Head of caudate nucleus (tissue), 42 donors: ENCODE results near the gene ZPR1.
"Not testable (repeated sequence)": the region's sequence is repeated elsewhere in the genome, so short reads cannot be mapped to it uniquely, and the experiment has no call there.

Experiments used
- DNase-seq, 42 donors: peaks; one replicate each; pipeline versions ENCODE4 v3.0.0 to v3.0.0-alpha.2; 2020 to 2021; ENCODE audit warnings: mixed read lengths in 7 of 42
- intact Hi-C: fragments of 100-400 bp; cut with DNase I; formaldehyde crosslinking; loops from one replicate; pipeline ENCODE4 v1.15.0; 2022

ZPR1 gene, protein sequence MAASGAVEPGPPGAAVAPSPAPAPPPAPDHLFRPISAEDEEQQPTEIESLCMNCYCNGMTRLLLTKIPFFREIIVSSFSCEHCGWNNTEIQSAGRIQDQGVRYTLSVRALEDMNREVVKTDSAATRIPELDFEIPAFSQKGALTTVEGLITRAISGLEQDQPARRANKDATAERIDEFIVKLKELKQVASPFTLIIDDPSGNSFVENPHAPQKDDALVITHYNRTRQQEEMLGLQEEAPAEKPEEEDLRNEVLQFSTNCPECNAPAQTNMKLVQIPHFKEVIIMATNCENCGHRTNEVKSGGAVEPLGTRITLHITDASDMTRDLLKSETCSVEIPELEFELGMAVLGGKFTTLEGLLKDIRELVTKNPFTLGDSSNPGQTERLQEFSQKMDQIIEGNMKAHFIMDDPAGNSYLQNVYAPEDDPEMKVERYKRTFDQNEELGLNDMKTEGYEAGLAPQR

DNA sequence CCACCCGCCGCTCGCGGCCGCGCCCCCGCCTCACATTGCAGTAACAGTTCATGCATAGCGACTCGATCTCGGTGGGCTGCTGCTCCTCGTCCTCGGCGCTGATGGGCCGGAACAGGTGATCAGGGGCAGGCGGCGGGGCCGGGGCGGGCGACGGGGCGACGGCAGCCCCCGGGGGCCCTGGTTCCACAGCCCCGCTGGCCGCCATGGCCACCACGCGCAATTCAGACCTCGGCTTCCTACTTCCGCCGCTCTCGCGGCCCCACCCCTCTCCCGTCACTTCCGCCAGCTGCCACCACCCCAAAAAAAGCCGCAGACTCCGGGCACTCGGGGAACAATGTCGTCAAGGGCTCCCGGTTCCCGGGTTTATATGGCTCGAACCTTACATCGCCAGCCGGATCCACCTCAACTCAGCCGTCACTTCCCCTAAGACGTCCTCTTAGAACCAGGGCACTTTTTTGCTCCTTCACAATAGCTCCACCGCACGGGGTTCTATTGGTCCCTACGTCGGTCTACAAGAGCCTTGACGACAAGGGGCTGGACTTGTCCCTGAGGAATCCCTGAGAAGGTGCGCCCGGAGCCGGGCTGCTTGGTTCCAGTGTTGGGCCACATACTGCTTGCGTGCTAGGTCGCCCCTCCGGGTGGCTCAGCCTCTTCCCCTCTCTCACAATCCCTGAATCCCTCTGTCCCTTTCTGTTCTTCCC is at the start of gene ZPR1:
Gene ZPR1, minus strand, starts transcription at position 238 of the 701 bp plus-strand sequence. Its CDS starts 33 bp downstream, at position 205.
- DNase-seq = peak; percentile 77 to 95 (median 89)
- intact Hi-C loops = loop anchor here (2.0 to 5.0 kb wide), 2 partner anchors 321 to 444 kb away; partner anchors contain the start of genes PCSK7 and RNF214

DNA sequence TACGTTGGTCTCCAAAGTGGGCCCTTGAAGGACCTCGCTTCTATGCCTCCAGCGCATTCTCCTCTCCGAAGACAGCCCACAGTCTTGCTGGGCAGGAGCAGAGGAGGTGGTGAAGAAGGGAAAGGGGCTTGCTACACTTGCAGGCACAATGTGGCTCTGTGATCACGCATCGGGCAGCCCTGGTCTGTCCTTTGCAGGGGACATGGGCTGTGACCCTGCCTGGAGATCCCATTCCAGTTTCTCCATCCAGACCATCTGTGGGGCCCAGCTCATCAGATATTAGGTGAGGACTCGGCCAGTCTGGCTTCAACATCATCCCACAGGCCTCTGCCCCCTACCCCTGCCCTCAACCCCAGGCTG is 48.8 kb upstream of the ZPR1 start:
- intact Hi-C loops = no loop called here
- no peak for DNase-seq

DNA sequence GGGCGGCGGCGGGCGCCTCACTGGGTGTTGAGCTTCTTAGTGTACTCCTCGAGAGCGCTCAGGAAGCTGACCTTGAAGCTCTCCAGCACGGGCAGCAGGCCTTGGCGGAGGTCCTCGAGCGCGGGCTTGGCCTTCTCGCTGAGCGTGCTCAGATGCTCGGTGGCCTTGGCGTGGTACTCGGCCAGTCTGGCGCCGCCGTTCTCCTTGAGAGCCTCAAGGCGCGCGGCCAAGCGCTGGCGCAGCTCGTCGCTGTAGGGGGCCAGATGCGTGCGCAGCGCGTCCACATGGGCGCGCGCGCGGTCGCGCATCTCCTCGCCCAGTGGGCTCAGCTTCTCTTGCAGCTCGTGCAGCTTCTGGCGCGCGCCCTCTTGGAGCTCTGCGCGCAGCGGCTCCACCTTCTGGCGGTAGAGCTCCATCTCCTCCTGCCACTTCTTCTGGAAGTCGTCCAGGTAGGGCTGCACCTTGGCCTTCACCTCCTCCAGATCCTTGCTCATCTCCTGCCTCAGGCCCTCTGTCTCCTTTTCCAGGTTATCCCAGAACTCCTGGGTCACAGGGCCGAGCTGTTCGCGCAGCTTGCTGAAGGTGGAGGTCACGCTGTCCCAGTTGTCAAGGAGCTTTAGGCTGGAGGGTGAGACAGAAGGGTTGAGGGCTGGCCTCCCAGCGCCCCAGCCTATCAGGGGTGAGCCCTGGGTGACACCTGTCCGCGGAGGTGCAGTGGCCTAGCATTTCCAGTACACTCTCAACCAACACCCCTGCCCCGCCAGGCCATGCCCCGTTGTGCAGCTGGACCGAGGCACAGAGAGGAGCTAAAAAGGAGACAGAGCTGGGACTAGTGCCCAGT is 48.2 kb upstream of the ZPR1 start:
- intact Hi-C loops = no loop called here
- DNase-seq = peak; percentile 65 to 95 (median 87)

DNA sequence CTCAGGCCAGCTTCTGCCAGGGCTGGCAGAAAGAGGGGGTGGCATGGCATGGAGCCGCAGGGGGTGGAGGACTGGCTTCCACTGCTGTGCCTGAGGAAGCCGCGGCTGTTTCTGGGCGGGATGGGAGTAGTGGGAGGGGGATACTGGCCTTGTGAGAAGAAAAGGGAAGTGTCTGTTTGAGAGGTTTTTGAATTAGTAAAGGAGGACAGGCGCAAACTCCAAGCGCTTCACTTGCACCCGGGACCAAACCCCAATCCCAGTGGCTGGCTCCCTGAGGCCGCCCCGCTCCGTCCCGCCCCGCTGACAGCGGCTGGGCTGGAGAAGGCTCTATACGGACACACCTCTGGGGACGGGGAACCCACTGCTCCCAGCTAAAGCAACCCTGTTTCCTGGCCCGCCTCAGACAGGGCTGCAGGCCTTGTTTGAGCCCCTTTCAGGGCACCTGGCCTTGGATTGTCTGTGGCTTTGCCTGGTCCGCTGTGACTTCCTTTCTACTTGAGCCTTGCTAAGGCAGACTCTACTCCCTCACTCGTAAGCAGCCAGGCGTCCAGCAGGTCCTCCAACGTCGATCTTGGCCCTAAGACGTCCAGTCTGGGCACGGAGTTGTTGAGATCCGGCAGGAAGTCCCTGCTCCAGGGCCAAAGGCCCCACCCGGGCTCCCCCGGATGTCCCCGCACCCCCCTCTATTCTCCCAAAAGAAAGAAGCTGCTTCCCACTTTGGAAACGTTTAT is 47.4 kb upstream of the ZPR1 start:
- intact Hi-C loops = no loop called here

DNA sequence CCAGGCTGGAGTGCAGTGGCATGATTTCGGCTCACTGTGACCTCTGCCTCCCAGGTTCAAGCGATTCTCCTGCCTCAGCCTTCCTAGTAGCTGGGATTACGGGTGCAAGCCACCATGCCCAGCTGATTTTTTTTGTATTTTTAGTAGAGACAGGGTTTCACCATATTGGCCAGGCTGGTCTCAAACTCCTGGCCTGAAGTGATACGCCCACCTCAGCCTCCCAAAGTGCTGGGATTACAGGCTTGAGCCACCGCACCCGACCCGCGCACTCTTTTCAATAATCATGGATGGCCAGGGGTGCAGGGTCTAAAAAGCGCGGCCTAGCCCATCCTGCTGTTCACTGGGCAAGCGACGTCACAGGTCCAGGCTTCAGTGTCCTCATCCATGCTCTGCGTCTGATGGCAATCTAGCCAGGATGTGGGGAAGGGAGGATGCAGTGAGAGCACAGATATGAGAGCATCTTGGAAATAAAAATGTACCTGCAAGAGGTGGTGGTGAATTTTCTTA is 46.8 kb upstream of the ZPR1 start:
- DNase-seq, intact Hi-C loops: not testable (repeated sequence)

More for the DNA sequence above, 47.4 kb upstream of the ZPR1 start:
- no peak for DNase-seq

DNA sequence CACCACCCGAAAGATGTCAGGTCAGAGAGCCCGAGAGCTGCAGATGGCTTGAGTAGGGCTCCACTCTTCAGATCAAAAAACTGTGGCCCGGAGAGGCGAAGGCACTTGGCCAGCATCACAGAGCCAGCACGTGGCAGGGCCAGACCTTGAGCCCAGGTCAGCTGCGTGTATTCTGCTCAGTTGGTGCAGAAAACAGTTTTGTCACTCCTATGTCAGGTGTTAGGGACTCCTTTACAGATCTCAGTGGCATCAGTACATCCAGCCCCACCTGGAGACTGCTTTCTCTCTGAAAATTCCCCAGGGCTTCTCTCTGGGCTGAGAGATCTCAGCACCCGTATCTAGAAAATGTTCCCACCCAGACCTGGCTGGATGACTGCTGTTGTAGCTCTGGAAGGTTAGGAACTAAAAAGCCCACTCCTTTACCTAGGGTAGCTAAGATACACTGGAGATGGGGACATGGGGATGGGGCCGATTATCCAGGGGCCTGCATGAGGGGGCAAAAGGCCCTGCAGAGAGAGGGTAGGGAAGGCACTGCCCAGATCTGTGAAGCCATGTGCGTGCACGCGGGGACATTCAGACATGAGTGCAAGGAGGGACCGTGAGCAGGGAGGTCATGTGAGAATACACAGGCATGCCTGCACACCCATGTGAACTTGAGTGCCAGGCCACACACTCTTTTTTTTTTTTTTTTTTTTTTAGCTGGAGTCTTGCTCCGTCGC is 46.2 kb upstream of the ZPR1 start:
- intact Hi-C loops = no loop called here
- no peak for DNase-seq

DNA sequence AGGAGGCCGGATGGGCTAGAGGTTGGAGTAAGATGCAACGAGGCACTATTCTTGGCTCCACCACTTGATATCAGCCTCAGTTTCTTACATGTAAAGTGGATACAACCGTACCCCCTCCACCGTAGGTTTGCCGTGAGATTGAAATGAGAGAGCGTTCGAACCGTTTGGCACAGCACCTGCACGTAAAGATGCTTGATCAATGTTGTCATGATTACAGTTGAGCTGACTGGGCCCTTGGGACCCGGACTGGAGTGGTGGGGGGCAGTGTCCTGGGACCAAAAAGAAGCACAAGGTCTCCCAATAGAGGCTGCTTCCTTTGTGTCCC is 45.6 kb upstream of the ZPR1 start:
- no peak for DNase-seq
- intact Hi-C loops = no loop called here

DNA sequence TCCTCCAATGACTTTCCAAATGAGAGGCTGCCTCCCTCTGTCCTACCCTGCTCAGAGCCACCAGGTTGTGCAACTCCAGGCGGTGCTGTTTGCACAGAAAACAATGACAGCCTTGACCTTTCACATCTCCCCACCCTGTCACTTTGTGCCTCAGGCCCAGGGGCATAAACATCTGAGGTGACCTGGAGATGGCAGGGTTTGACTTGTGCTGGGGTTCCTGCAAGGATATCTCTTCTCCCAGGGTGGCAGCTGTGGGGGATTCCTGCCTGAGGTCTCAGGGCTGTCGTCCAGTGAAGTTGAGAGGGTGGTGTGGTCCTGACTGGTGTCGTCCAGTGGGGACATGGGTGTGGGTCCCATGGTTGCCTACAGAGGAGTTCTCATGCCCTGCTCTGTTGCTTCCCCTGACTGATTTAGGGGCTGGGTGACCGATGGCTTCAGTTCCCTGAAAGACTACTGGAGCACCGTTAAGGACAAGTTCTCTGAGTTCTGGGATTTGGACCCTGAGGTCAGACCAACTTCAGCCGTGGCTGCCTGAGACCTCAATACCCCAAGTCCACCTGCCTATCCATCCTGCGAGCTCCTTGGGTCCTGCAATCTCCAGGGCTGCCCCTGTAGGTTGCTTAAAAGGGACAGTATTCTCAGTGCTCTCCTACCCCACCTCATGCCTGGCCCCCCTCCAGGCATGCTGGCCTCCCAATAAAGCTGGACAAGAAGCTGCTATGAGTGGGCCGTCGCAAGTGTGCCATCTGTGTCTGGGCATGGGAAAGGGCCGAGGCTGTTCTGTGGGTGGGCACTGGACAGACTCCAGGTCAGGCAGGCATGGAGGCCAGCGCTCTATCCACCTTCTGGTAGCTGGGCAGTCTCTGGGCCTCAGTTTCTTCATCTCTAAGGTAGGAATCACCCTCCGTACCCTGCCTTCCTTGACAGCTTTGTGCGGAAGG is 44.8 kb upstream of the ZPR1 start:
- no peak for DNase-seq
- intact Hi-C loops = no loop called here

DNA sequence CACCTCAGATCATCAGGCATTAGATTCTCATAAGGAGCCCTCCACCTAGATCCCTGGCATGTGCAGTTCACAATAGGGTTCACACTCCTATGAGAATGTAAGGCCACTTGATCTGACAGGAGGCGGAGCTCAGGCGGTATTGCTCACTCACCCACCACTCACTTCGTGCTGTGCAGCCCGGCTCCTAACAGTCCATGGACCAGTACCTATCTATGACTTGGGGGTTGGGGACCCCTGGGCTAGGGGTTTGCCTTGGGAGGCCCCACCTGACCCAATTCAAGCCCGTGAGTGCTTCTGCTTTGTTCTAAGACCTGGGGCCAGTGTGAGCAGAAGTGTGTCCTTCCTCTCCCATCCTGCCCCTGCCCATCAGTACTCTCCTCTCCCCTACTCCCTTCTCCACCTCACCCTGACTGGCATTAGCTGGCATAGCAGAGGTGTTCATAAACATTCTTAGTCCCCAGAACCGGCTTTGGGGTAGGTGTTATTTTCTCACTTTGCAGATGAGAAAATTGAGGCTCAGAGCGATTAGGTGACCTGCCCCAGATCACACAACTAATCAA is 44.0 kb upstream of the ZPR1 start:
- intact Hi-C loops = no loop called here

DNA sequence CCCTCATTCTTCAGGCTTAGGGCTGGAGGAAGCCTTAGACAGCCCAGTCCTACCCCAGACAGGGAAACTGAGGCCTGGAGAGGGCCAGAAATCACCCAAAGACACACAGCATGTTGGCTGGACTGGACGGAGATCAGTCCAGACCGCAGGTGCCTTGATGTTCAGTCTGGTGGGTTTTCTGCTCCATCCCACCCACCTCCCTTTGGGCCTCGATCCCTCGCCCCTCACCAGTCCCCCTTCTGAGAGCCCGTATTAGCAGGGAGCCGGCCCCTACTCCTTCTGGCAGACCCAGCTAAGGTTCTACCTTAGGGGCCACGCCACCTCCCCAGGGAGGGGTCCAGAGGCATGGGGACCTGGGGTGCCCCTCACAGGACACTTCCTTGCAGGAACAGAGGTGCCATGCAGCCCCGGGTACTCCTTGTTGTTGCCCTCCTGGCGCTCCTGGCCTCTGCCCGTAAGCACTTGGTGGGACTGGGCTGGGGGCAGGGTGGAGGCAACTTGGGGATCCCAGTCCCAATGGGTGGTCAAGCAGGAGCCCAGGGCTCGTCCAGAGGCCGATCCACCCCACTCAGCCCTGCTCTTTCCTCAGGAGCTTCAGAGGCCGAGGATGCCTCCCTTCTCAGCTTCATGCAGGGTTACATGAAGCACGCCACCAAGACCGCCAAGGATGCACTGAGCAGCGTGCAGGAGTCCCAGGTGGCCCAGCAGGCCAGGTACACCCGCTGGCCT is 42.5 kb upstream of the ZPR1 start:
- DNase-seq = no peak
- intact Hi-C loops = no loop called here

More for the DNA sequence above, 44.0 kb upstream of the ZPR1 start:
- no peak for DNase-seq

DNA sequence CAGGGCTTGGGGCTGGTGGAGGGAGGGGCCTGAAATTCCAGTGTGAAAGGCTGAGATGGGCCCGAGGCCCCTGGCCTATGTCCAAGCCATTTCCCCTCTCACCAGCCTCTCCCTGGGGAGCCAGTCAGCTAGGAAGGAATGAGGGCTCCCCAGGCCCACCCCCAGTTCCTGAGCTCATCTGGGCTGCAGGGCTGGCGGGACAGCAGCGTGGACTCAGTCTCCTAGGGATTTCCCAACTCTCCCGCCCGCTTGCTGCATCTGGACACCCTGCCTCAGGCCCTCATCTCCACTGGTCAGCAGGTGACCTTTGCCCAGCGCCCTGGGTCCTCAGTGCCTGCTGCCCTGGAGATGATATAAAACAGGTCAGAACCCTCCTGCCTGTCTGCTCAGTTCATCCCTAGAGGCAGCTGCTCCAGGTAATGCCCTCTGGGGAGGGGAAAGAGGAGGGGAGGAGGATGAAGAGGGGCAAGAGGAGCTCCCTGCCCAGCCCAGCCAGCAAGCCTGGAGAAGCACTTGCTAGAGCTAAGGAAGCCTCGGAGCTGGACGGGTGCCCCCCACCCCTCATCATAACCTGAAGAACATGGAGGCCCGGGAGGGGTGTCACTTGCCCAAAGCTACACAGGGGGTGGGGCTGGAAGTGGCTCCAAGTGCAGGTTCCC is 41.8 kb upstream of the ZPR1 start, which contains the start of gene APOC3:
Gene APOC3, plus strand, starts transcription at position 383 of the 659 bp plus-strand sequence. CDS start 676 bp downstream, outside the sequence.
- intact Hi-C loops = no loop called here

DNA sequence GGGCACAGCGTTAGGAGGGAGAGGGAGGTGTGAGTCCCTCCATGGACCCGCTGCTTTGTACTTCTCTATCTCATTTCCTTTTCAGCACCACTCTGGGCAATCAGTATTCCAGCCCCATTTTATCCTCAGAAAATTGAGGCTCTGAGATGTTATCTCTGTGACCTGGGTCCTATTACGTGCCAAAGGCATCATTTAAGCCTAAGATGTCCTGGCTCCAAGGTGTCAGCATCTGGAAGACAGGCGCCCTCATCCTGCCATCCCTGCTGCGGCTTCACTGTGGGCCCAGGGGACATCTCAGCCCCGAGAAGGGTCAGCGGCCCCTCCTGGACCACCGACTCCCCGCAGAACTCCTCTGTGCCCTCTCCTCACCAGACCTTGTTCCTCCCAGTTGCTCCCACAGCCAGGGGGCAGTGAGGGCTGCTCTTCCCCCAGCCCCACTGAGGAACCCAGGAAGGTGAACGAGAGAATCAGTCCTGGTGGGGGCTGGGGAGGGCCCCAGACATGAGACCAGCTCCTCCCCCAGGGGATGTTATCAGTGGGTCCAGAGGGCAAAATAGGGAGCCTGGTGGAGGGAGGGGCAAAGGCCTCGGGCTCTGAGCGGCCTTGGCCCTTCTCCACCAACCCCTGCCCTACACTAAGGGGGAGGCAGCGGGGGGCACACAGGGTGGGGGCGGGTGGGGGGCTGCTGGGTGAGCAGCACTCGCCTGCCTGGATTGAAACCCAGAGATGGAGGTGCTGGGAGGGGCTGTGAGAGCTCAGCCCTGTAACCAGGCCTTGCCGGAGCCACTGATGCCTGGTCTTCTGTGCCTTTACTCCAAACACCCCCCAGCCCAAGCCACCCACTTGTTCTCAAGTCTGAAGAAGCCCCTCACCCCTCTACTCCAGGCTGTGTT is 41.1 kb upstream of the ZPR1 start:
- no peak for DNase-seq
- intact Hi-C loops = no loop called here

More for the DNA sequence above, 41.8 kb upstream of the ZPR1 start, which contains the start of gene APOC3:
- no peak for DNase-seq

DNA sequence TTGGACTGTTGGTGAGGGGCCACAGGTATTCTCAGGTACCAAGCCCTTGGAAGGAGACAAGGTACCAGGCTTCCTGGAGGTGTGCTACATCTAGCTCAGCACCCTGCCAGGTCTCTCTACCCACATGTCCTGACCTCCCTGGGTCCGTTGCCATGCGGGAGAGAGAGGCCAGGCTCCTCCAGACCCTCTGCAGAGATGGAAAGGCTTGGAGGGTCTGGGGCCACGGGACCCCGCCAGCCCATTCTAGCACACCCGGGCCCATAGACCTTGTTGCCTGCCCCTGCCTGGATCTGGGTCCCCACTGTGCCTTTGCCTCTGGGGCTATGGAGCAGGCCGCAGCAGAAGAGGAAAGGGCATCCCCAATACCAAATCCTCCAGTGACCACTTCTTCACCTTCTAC is 39.6 kb upstream of the ZPR1 start:
- DNase-seq = peak in 1 of 42 donors; percentile 4
- intact Hi-C loops = no loop called here

DNA sequence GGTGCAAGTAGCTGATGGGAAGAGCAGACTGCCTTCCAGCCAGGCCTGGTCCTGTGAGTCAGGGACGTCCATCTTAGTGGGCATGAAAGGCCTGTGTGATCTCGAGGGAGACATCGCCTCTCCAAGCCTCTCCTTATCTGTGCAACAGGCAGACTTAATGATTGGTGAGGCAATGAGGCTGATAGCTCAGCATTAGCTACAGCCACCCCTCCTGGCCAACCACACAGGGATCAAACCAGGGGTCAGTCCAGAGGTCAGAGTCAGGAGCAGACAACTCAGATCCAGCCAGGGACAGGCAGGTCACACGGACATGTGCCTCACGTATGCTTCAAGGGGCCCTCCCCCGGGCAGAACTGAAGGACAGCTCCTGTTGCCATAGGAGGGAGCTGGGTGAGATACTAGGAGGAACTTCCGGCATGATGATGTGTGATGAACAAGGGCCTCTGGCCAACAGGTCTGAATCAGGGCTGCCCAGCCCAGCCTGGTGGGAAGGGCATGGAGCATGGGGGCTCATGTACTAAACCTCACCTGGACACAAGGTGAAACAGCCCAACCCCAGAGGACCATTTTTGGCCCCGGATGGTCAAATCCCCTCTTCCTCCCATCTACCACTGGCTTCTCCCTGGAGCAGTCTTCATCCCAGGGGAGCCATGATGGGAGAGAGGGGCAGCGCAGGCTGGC is 39.1 kb upstream of the ZPR1 start:
- DNase-seq = peak in 1 of 42 donors; percentile 15
- intact Hi-C loops = no loop called here
